Esophagus (tissue), 2 donors: ENCODE measurements around the gene TMEM132D. TPM values are rescaled to one million over a fixed set of nuclear protein-coding genes. Genes with fewer than 3 reads are reported as not detected.

ENCODE experiments used
- H3K27ac ChIP-seq, 2 donors: one replicate each; pipeline ENCODE4 v1.5.1; 2013; ENCODE audit warnings: low read depth in 2 of 2, mild to moderate bottlenecking in 2 of 2, inconsistent platforms in 1 of 2, low read length in 1 of 2, moderate library complexity in 1 of 2
- H3K27me3 ChIP-seq, 2 donors: one replicate each; pipeline ENCODE4 v1.6.1; 2013; ENCODE audit warnings: low read length in 2 of 2, control low read depth in 1 of 2, mild to moderate bottlenecking in 1 of 2; ENCODE audit not compliant: insufficient read depth in 2 of 2, control insufficient read depth in 1 of 2
- H3K36me3 ChIP-seq, 2 donors: one replicate each; pipeline ENCODE4 v1.6.1; 2013; ENCODE audit warnings: low read length in 1 of 2; ENCODE audit not compliant: control insufficient read depth in 2 of 2, insufficient read depth in 2 of 2
- H3K4me1 ChIP-seq, 2 donors: one replicate each; pipeline ENCODE4 v1.6.1; 2013; ENCODE audit warnings: low read length in 1 of 2; ENCODE audit not compliant: control insufficient read depth in 2 of 2, insufficient read depth in 2 of 2
- H3K4me3 ChIP-seq, 2 donors: one replicate each; pipeline ENCODE4 v1.5.1; 2013; ENCODE audit warnings: low read length in 2 of 2, mild to moderate bottlenecking in 2 of 2, low read depth in 1 of 2, moderate library complexity in 1 of 2
- H3K9me3 ChIP-seq, 2 donors: one replicate each; pipeline ENCODE4 v1.6.1; 2013; ENCODE audit warnings: mild to moderate bottlenecking in 2 of 2, low read depth in 1 of 2, low read length in 1 of 2, moderate library complexity in 1 of 2; ENCODE audit not compliant: control insufficient read depth in 2 of 2, insufficient read depth in 1 of 2
- WGBS, 2 donors: extraction: QIAGEN DNeasy Blood & Tissue Kit; methylation state at CpG; one replicate each; pipeline ENCODE4 v1.1.7; 2013; 5-methylcytosine and 5-hydroxymethylcytosine counted together
- polyA plus RNA-seq, 2 donors: library from polyadenylated mRNA; stranded (reverse); fragments of 200-250 nt; gene quantifications; one replicate each; pipeline ENCODE4 v1.2.3, GENCODE V29; 2013
- donor health status: healthy with polysubstance abuse.
- donor health status: Bipolar disorder and iron deficiency.

TMEM132D gene
- polyA plus RNA-seq, 2 donors, result not detected

DNA sequence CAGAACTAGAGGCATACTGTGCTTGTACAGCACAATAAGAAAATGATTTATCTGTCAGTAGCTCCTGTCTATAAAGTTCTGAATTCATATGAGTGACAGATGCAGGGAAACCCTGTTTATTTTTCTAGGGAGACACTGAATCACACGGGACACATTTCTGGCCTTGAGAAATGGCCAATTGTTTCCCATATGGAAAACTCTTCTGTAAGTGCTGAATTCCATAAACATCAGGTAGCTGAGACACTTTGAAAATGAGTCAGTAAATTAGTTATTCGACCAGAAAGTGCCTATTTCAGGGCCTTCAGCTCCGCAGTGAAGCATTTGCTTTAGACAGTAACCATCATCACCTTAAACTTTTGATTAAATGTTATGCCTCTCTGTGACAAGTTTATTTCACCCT lies 184.4 kb downstream of the TMEM132D start:
- no peak overlapping the region for H3K27ac ChIP-seq
- H3K4me3 ChIP-seq, result no peak overlapping the region
- no peaks in the 10 kb centered on the region for H3K27me3 ChIP-seq
- WGBS, 2 donors, result 40 to 46% methylated on average over 3 of the region's 3 CpGs
- no peaks in the 10 kb centered on the region for H3K4me1 ChIP-seq
- H3K9me3 ChIP-seq, result peaks cover 0 to 10% of the 10 kb centered on the region in 2 donors
- H3K36me3 ChIP-seq, result no peaks in the 10 kb centered on the region

DNA sequence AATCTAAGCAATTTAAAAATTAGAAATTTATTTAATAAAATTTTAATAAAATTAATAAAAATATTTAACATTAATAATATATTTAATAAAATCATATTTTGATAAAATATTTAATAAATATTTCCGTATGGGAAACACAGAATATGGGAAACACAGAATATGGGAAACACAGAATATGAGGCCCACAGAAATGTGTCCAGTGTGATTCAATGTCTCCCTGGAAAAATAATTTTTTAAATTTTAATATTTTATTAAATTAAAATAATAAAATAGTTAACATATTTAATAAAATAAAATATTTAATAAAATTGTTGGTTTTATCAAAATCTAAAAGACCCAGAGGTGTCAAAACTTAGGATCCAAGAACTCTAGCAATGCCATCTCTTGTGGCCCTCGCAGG lies 186.4 kb downstream of the TMEM132D start:
- no peak overlapping the region for H3K27ac ChIP-seq
- H3K4me1 ChIP-seq, result no peaks in the 10 kb centered on the region
- WGBS, 2 donors, result 89% methylated on average over 2 of the region's 2 CpGs
- no peaks in the 10 kb centered on the region for H3K36me3 ChIP-seq
- no peak overlapping the region for H3K4me3 ChIP-seq
- H3K27me3 ChIP-seq, result no peaks in the 10 kb centered on the region
- peaks cover 6 to 8% of the 10 kb centered on the region in 2 donors for H3K9me3 ChIP-seq

DNA sequence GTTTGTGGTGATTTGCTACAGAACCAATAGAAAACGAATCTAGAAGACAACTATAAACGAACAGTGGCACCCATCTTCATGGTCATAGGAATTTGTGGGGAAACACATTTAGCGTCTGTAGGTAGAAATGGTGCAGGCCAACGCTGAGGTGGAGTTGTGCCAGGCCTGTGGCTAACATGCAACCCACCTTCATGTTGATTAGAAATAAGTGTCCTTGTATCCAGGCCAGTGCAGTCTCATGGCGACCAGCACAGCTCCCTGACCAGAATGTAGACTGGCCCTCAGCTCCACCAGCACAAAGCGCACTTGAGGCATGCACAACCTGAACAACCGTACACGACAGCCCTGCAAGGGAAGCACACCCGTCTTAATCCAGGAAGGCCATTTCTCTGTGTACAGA lies 187.0 kb downstream of the TMEM132D start:
- H3K4me1 ChIP-seq, result no peaks in the 10 kb centered on the region
- H3K27ac ChIP-seq, result no peak overlapping the region
- H3K4me3 ChIP-seq, result no peak overlapping the region
- no peaks in the 10 kb centered on the region for H3K27me3 ChIP-seq
- no peaks in the 10 kb centered on the region for H3K36me3 ChIP-seq
- H3K9me3 ChIP-seq, result peaks cover 6 to 8% of the 10 kb centered on the region in 2 donors
- WGBS, 2 donors, result 83 to 84% methylated on average over 9 of the region's 9 CpGs

DNA sequence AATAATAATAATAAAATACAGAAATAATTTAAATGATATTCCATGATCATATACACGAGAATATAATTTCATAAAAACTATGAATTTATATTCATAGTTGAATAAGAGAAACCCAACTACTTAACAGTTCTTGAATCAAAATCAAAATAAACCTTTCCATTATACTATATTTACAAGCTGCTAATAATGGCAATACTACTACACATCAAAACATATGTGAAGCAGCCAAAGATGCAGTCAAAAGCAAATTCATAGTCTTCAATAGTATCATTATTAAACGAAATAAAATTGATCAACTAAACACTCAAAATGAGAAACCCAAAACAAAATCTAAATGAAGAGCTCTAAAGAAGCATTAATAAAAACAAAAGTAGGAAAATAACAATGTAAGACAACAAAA lies 197.1 kb downstream of the TMEM132D start:
- 74 to 77% methylated on average over 2 of the region's 2 CpGs for WGBS, 2 donors
- H3K4me3 ChIP-seq, result no peak overlapping the region
- H3K36me3 ChIP-seq, result no peaks in the 10 kb centered on the region
- H3K4me1 ChIP-seq, result no peaks in the 10 kb centered on the region
- no peak overlapping the region for H3K27ac ChIP-seq
- H3K9me3 ChIP-seq, result peaks cover 8 to 10% of the 10 kb centered on the region in 2 donors
- no peaks in the 10 kb centered on the region for H3K27me3 ChIP-seq

DNA sequence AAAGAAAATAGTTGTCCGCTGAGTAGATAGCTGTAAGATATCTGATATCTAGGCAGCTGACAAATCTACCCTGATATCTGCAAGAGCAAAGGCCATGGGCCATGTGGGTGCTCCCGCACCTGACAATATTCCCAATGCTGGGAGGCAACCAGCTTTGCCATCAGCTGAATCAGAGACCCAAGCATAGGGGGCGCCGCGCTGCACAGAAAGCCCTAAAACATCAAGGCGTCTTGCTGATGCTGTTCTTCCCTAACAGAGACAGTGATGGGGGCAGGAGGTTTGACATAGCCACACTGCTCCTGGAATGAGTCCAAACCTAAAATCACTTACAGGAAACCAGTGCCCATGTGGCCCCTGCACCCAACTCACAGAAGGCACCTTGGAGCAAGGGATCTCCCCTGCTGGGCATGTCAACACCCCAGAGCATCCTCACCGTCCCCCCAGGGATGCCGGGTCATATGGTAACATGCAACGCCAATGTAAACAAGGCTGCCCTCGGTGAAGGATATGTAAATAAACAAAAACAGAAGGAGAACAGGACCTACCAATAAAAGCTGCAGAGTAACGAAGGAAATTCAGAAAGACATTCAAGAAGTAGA lies 199.5 kb downstream of the TMEM132D start:
- WGBS, 2 donors, result 39 to 45% methylated on average over 11 of the region's 11 CpGs
- Histone ChIP-seq H3K9me3 (peaks cover 10 to 14% of the 10 kb centered on the region in 2 donors), H3K4me3 (no peak overlapping the region), H3K36me3 (no peaks in the 10 kb centered on the region), H3K4me1 (no peaks in the 10 kb centered on the region), H3K27me3 (no peaks in the 10 kb centered on the region), H3K27ac (no peak overlapping the region)

DNA sequence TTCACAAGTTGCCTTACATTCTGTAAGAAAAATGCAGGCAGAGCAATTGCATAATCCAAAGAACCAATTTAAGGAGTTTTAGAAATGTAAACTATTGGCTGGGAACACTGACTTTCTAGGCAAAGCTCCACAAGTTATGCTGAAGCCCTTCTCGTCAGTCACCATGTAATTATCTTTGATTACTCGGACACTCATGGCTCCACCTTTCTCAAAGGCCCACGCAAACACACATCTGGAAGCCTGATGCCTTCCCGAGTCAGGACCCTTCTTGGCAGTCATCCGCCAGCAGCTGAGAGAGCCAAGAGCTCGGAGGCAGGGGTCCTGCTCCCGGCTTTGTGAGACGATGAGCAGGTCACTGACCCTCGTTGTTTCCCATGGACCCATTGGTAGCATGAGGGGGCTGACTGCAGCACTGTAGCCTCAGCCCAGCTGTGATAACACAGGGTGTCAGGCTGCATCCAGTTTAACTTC lies 202.2 kb downstream of the TMEM132D start:
- no peak overlapping the region for H3K27ac ChIP-seq
- H3K4me3 ChIP-seq, result no peak overlapping the region
- 65 to 72% methylated on average over 9 of the region's 9 CpGs for WGBS, 2 donors
- H3K9me3 ChIP-seq, result peaks cover 8 to 11% of the 10 kb centered on the region in 2 donors
- no peaks in the 10 kb centered on the region for H3K36me3 ChIP-seq
- no peaks in the 10 kb centered on the region for H3K27me3 ChIP-seq
- no peaks in the 10 kb centered on the region for H3K4me1 ChIP-seq

DNA sequence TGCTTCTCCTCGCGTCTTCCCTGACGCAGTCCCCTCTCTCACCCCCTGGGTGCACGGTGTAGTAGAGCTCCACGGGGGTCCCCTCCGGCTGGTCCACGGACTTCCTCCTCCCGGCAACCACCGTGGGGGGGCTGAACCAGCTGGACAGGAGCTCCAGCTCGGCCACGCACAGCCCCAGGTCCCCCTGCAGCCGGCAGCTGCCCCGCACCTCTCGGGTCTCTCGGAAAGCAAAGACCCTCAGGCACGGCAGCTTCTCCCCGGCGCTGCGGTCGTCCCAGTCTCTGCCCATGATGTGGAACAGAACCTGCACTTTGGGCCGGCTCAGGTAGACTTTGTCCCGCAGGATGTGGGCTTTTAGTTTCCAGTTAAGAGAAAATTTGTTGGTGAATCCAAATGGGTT lies 203.8 kb downstream of the TMEM132D start:
- no peaks in the 10 kb centered on the region for H3K4me1 ChIP-seq
- H3K4me3 ChIP-seq, result no peak overlapping the region
- peaks cover 8 to 11% of the 10 kb centered on the region in 2 donors for H3K9me3 ChIP-seq
- H3K36me3 ChIP-seq, result no peaks in the 10 kb centered on the region
- no peaks in the 10 kb centered on the region for H3K27me3 ChIP-seq
- no peak overlapping the region for H3K27ac ChIP-seq
- 92 to 94% methylated on average over 22 of the region's 22 CpGs for WGBS, 2 donors

DNA sequence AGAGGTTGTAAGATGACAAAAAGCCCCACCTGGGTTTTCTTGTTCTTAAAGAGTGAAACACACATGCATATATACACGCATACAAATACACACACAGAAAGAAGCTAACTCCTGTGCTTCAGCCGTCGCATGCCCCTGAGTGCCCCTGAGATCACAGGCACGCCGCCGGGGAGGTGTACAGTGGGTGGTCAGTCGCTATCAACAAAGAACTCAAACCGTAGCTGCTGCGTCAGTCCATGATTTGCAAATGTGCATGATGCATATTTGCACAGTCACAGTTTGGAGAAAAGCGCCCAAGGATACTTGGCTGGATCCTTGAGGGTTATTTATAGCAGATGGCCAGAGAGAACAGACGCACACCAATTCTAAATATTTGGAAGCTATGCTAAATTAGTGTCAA lies 206.9 kb downstream of the TMEM132D start:
- H3K27me3 ChIP-seq, result no peaks in the 10 kb centered on the region
- H3K9me3 ChIP-seq, result peaks cover 5 to 8% of the 10 kb centered on the region in 2 donors
- no peaks in the 10 kb centered on the region for H3K36me3 ChIP-seq
- no peak overlapping the region for H3K27ac ChIP-seq
- H3K4me3 ChIP-seq, result no peak overlapping the region
- no peaks in the 10 kb centered on the region for H3K4me1 ChIP-seq
- 52 to 63% methylated on average over 11 of the region's 11 CpGs for WGBS, 2 donors

DNA sequence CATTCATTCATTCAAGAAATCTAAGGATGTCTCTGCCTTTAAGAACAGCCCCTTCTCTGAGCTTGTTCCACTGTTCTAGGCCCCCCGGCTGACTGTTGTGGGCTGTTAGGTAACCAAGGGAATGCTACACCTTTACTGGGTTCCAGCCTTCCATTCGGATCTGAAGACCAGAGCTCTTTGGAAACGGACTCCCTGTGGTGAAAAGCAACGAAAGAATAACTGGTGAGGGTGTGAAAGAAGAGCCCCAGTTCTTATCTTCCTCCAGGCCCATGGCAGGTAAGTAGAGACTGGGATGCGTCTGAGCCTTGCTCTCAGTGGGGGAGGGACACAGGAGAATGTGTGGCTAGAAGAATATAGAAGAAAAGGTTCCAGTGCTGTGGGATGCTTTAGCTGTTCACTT lies 207.4 kb downstream of the TMEM132D start:
- H3K27ac ChIP-seq, result no peak overlapping the region
- no peak overlapping the region for H3K4me3 ChIP-seq
- peaks cover 5 to 8% of the 10 kb centered on the region in 2 donors for H3K9me3 ChIP-seq
- WGBS, 2 donors, result 38 to 44% methylated on average over 5 of the region's 5 CpGs
- H3K27me3 ChIP-seq, result no peaks in the 10 kb centered on the region
- H3K4me1 ChIP-seq, result no peaks in the 10 kb centered on the region
- H3K36me3 ChIP-seq, result no peaks in the 10 kb centered on the region

DNA sequence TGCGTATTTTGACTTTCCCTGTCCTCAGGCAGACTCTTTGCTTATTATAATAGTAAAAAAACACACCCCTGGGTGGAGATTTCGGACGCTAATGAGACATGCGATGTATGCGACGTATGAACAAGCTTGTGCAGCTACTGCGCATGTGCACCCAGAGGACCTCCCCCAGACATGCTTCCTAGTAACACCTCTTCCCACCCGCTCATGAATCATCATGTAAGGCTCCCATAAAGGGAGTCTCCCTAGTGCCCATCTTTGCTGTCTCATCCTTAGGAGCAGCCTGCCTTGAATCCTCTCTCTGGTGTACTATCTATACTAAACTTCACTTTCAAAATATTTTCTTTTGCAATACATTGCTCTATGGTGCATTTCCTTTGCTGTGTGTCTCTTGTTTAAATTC lies 210.1 kb downstream of the TMEM132D start:
- Histone ChIP-seq H3K9me3 (peaks cover 0 to 2% of the 10 kb centered on the region in 2 donors), H3K27me3 (no peaks in the 10 kb centered on the region), H3K36me3 (no peaks in the 10 kb centered on the region), H3K4me3 (no peak overlapping the region), H3K4me1 (no peaks in the 10 kb centered on the region), H3K27ac (no peak overlapping the region)
- 92 to 95% methylated on average over 8 of the region's 8 CpGs for WGBS, 2 donors
